ENCODE data around the gene IFT57.

IFT57 gene

DNA sequence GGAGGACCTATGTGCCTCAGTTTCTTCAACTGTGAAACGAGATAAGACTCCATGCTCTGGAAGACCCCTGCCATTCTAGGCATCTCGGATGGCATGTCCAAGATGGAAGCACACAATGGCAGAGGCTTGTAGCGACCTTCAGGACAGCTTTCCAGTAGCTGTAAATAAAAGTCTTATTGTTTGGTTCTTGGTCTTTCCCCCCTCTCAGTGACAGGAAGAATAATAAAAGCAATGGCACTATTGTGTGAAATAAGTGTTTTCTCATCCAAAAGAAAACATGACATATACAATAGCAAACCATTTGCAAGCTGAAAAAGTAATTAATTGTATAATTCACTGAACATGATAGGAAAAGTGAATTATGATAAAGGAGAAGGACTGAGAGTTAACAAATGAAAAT is 98.9 kb downstream of the IFT57 start:
- no peak for DNase-seq

- DNase-seq: no peak
Measured at GRCh38 chr3:108122276-108122675, 99.9 kb downstream of the IFT57 start.

- no peak for DNase-seq
Measured at GRCh38 chr3:108119398-108120104, 102.7 kb downstream of the IFT57 start.

GRCh38 chr3:108118038-108118768 is 104.0 kb downstream of the IFT57 start:
- DNase-seq: no peak

GRCh38 chr3:108117241-108117775 is 104.9 kb downstream of the IFT57 start:
- DNase-seq: no peak

DNA sequence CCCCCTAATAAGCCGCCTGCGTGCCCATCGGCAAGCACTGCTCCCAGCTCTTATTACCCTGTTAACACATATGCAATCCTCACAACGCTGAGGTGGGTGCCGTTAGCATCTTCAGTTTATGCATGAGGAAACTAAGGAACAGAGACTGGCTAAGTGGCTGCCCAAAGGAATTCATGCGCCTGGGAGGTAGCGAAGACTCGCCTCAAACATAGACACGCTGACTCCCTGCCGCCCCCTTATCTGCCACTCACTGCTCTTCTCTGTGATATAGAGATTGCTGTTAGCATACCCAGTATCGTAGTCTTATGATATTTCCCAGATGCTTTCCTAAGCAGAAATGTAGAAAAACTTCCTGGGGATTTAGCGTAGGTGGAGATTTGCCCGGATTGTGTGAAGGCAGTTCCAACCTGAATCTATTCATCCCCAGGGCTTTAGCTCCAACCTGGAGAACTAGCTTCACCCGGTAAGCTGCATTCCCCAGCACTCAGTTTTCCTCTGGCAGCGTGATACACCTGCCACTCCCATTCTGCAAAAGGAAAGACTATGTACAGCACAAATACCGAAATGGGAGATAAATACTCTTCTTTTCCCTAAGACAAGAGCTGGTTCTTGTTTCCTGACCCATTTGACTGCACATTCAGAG is 107.7 kb downstream of the IFT57 start:
- DNase-seq: no peak

GRCh38 chr3:108113975-108114374 is 108.2 kb downstream of the IFT57 start:
- no peak for DNase-seq

DNA sequence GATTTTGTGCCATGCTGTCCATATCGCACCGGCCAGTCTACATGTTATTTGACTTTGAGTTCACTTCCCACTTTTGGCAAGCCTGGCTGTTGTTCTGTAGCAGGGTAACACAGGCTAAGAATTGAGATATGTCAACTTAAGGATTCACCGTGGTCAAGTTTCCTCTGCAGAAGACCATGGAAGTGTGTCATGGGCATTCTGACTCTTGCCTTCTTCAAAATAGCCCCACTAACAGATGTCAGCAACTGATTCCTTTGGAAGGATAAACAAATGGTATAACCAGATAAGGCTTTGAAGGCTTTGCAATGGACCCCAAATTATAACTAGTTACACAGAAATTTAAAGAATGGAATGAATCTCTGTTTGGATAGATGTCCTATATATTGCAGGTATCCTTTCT is 111.3 kb downstream of the IFT57 start:
- DNase-seq: no peak

All from SW 1271 (cell line).